IMR-90 (cell line): ENCODE data around the gene DGKD. TPM values are rescaled to one million over a fixed set of nuclear protein-coding genes. Genes with fewer than 3 reads are reported as not detected.

ENCODE experiments used
- ATAC-seq: fragments of 200-7000 bp; cut with Tn5 transposase; 2 replicates; pipeline ENCODE4 v1.9.1; 2020; ENCODE audit warnings: low read depth, mild to moderate bottlenecking, moderate library complexity
- BruUV-seq: library from RNA; stranded (reverse); fragments of 400-500 nt; replicated peaks from 2 replicates; lab custom pipeline; 2021; lab: Mats Ljungman, UMichigan
- CTCF ChIA-PET: fragments of 300-600 bp; formaldehyde crosslinking; extraction: SDS; loops from one replicate; lab custom pipeline; 2021; ENCODE audit warnings: antibody characterized with exemption; lab: Yijun Ruan, JAX
- POLR2A ChIA-PET: fragments of 300-600 bp; sonication (Branson Sonifier 250); formaldehyde crosslinking; loops from one replicate; lab custom pipeline; 2022; ENCODE audit warnings: antibody characterized with exemption; ENCODE audit not compliant: unreplicated experiment; lab: Charles Lee
- DNase-seq: peaks from one replicate; pipeline ENCODE4 v3.0.0; 2013
- H2AFZ ChIP-seq: replicated peaks from 2 replicates; pipeline ENCODE3; 2013; ENCODE audit warnings: low read length, mild to moderate bottlenecking; ENCODE audit not compliant: poor library complexity
- H2AK5ac ChIP-seq: 2 replicates; pipeline ENCODE4 v1.6.1; 2013; ENCODE audit warnings: low read depth, low read length, inconsistent platforms
- H2AK9ac ChIP-seq: replicated peaks from 2 replicates; pipeline ENCODE3; 2013; ENCODE audit warnings: mild to moderate bottlenecking, low read depth, low read length, moderate library complexity; ENCODE audit not compliant: poor library complexity
- H2BK120ac ChIP-seq: 2 replicates; pipeline ENCODE4 v1.6.1; 2013; ENCODE audit warnings: low read depth, low read length, inconsistent platforms
- H2BK15ac ChIP-seq: 3 replicates; pipeline ENCODE4 v1.6.1; 2013; ENCODE audit warnings: low read depth, low read length, inconsistent platforms
- H2BK20ac ChIP-seq: 2 replicates; pipeline ENCODE4 v1.6.1; 2013; ENCODE audit warnings: low read depth, mild to moderate bottlenecking, inconsistent platforms, low read length, moderate library complexity
- H2BK5ac ChIP-seq: 2 replicates; pipeline ENCODE4 v1.6.1; 2013; ENCODE audit warnings: mild to moderate bottlenecking, low read depth, low read length, inconsistent platforms; ENCODE audit not compliant: poor library complexity, severe bottlenecking
- H3K14ac ChIP-seq: replicated peaks from 2 replicates; pipeline ENCODE4 v1.6.1; 2013; ENCODE audit warnings: low read depth, low read length, inconsistent platforms
- H3K18ac ChIP-seq: 2 replicates; pipeline ENCODE4 v1.6.1; 2013; ENCODE audit warnings: low read depth, low read length, control low read depth
- H3K23ac ChIP-seq: 2 replicates; pipeline ENCODE4 v1.6.1; 2013; ENCODE audit warnings: low read depth, low read length, inconsistent platforms
- H3K27ac ChIP-seq: 2 replicates; pipeline ENCODE4 v1.5.1; 2013; ENCODE audit warnings: mild to moderate bottlenecking, control low read depth, low read length; ENCODE audit not compliant: insufficient read depth
- H3K27me3 ChIP-seq: 2 replicates; pipeline ENCODE4 v1.6.1; 2013; ENCODE audit warnings: low read length; ENCODE audit not compliant: control insufficient read depth, insufficient read depth
- H3K36me3 ChIP-seq: 2 replicates; pipeline ENCODE4 v1.6.1; 2013; ENCODE audit warnings: low read length, mixed read lengths; ENCODE audit not compliant: control insufficient read depth, insufficient read depth
- H3K4ac ChIP-seq: 2 replicates; pipeline ENCODE4 v1.6.1; 2013; ENCODE audit warnings: low read depth, low read length, inconsistent platforms
- H3K4me1 ChIP-seq: 2 replicates; pipeline ENCODE4 v1.6.1; 2013; ENCODE audit warnings: low read length, mixed read lengths; ENCODE audit not compliant: control insufficient read depth, insufficient read depth
- H3K4me2 ChIP-seq: 2 replicates; pipeline ENCODE4 v1.6.1; 2013; ENCODE audit warnings: low read depth, mild to moderate bottlenecking, control low read depth, low read length, moderate library complexity
- H3K4me3 ChIP-seq: 2 replicates; pipeline ENCODE4 v1.5.1; 2013; ENCODE audit warnings: low read depth, mild to moderate bottlenecking, control low read depth, low read length, moderate library complexity; ENCODE audit not compliant: insufficient read depth
- H3K56ac ChIP-seq: 2 replicates; pipeline ENCODE4 v1.6.1; 2013; ENCODE audit warnings: low read length, inconsistent platforms; ENCODE audit not compliant: insufficient read depth; ENCODE audit errors: extremely low read depth
- H3K79me1 ChIP-seq, 2 experiments: 2 replicates each; pipeline ENCODE4 v1.6.1; 2013; ENCODE audit warnings: low read length in 2 of 2, inconsistent platforms in 1 of 2, low read depth in 1 of 2
- H3K9ac ChIP-seq: 2 replicates; pipeline ENCODE4 v1.6.1; 2013; ENCODE audit warnings: low read depth, low read length, control low read depth
- H3K9me1 ChIP-seq: 2 replicates; pipeline ENCODE4 v1.6.1; 2013; ENCODE audit warnings: low read length, inconsistent platforms; ENCODE audit not compliant: insufficient read depth
- H3K9me3 ChIP-seq: 2 replicates; pipeline ENCODE4 v1.6.1; 2013; ENCODE audit warnings: low read length; ENCODE audit not compliant: control insufficient read depth, insufficient read depth
- H4K20me1 ChIP-seq: 2 replicates; pipeline ENCODE4 v1.6.1; 2013; ENCODE audit warnings: low read length, inconsistent platforms; ENCODE audit not compliant: insufficient read depth
- H4K5ac ChIP-seq: 2 replicates; pipeline ENCODE4 v1.6.1; 2013; ENCODE audit warnings: mild to moderate bottlenecking, low read depth, low read length, control low read depth
- H4K8ac ChIP-seq, 2 experiments: 2 replicates each; pipeline ENCODE4 v1.6.1; 2013; ENCODE audit warnings: low read depth in 2 of 2, low read length in 2 of 2, control low read depth in 1 of 2, inconsistent platforms in 1 of 2
- H4K91ac ChIP-seq: 2 replicates; pipeline ENCODE4 v1.6.1; 2013; ENCODE audit warnings: low read depth, low read length, inconsistent platforms; ENCODE audit not compliant: insufficient read depth
- BHLHE40 ChIP-seq: fragments of 150-350 bp; IDR thresholded peaks from 2 replicates; pipeline ENCODE4 v1.6.1; 2016; ENCODE audit warnings: mild to moderate bottlenecking, low read depth, low read length
- FOS ChIP-seq: fragments of 150-350 bp; IDR thresholded peaks from 2 replicates; pipeline ENCODE4 v1.6.1; 2016; ENCODE audit warnings: low read depth, low read length
- MAFK ChIP-seq: IDR thresholded peaks from 2 replicates; pipeline ENCODE4 v1.6.1; 2012; ENCODE audit warnings: low read depth, low read length, improper control_type of control experiment
- WGBS, 2 experiments: methylation state at CpG; one replicate each; pipeline versions ENCODE4 v1.1.5 to v1.1.7; 2013; ENCODE audit warnings: missing lambda C conversion rate in 2 of 2; ENCODE audit not compliant: insufficient read length in 1 of 2; ENCODE audit errors: extremely low coverage in 2 of 2; 5-methylcytosine and 5-hydroxymethylcytosine counted together
- dilution Hi-C: fragments of 300-500 bp; cut with HindIII; formaldehyde crosslinking; loops from one replicate; pipeline ENCODE4 v1.14.3; 2018; ENCODE audit warnings: low sequenced_read_pairs; ENCODE audit not compliant: unreplicated experiment
- in situ Hi-C: fragments of 300-500 bp; cut with MboI; formaldehyde crosslinking; loops from 3 replicates; pipeline ENCODE4 v1.14.3; 2019; ENCODE audit warnings: low sequenced_read_pairs, inconsistent platforms, mixed read lengths
- intact Hi-C: fragments of 100-400 bp; cut with micrococcal nuclease; formaldehyde crosslinking; loops from 2 replicates; pipeline ENCODE4 v1.10.0; 2022
- polyA plus RNA-seq, 3 experiments: library from polyadenylated mRNA; depleted of rRNA; stranded (reverse); fragments of >200 nt; gene quantifications; 2 replicates each; pipeline ENCODE4 v1.2.3, GENCODE V29; 2012; ENCODE audit warnings: low replicate concordance in 1 of 3
- total RNA-seq: library from RNA; depleted of rRNA; stranded (reverse); fragments of >200 nt; gene quantifications from 2 replicates; pipeline ENCODE4 v1.2.3, GENCODE V29; 2012
- TF ChIP-seq, protein P1 (sequence below): fragments of 150-350 bp; IDR thresholded peaks from 2 replicates; pipeline ENCODE4 v1.6.1; 2017; ENCODE audit warnings: mild to moderate bottlenecking, antibody characterized with exemption, low read length, low read depth

DGKD gene
- total and polyA plus RNA-seq, 2 of the 4 experiments (the other 2 are of a cell fraction): 6.5 to 10.1 TPM

GRCh38 chr2:233489143-233489542 lies 134.8 kb downstream of the DGKD start:
- Histone ChIP-seq H3K27ac (no peak overlapping the region; the same call in 1 of the 2 replicates), H3K9me3 (no peaks in the 10 kb centered on the region), H2AFZ (peak overlapping the region; percentile 56), H2BK20ac (peak overlapping the region; percentile 96), H2BK15ac (peak overlapping the region; percentile 97; the same call in 2 of the 3 replicates), H2BK120ac (peak overlapping the region; percentile 92), H3K9me1 (peaks cover 18% of the 10 kb centered on the region), H3K9ac (no peak overlapping the region), H3K56ac (no peak overlapping the region), H4K91ac (peak overlapping the region; percentile 79), H4K5ac (peak overlapping the region; percentile 59; the same call in 1 of the 2 replicates), H4K20me1 (no peaks in the 10 kb centered on the region; the same call in 1 of the 2 replicates), H3K4ac (peak overlapping the region; percentile 96), H3K4me3 (no peak overlapping the region), H4K8ac (peak overlapping the region; percentile 46 to 74; a peak in 3 of 4 replicates), H3K4me2 (no peak overlapping the region), H3K79me1 (peaks cover 0 to 4% of the 10 kb centered on the region in 2 experiments; a peak in 1 of 4 replicates), H3K36me3 (peaks cover 19% of the 10 kb centered on the region), H3K27me3 (no peaks in the 10 kb centered on the region), H2AK9ac (peak overlapping the region; percentile 68), H2BK5ac (peak overlapping the region; percentile 88), H3K4me1 (peaks cover 20% of the 10 kb centered on the region), H2AK5ac (peak overlapping the region; percentile 98), H3K14ac (peak overlapping the region; percentile 96), H3K23ac (peak overlapping the region; percentile 31; the same call in 1 of the 2 replicates), H3K18ac (peak overlapping the region; percentile 93)
- ChIA-PET CTCF (interaction anchor here (0.6 kb wide), 1 partner anchor 851 kb away, joined by 7 read pairs; no protein-coding TSS in a partner anchor), POLR2A (no interaction called here)
- BruUV-seq: no TSS peak
- ATAC-seq (no peak), DNase-seq (no peak)
- WGBS, 2 experiments: 81% methylated on average over 4 of the region's 10 CpGs; no CpG with 5 or more reads in 1 of the 2 experiments
- TF ChIP-seq FOS (no peak), MAFK (no peak), BHLHE40 (no peak)
- TF ChIP-seq, protein P1, sequence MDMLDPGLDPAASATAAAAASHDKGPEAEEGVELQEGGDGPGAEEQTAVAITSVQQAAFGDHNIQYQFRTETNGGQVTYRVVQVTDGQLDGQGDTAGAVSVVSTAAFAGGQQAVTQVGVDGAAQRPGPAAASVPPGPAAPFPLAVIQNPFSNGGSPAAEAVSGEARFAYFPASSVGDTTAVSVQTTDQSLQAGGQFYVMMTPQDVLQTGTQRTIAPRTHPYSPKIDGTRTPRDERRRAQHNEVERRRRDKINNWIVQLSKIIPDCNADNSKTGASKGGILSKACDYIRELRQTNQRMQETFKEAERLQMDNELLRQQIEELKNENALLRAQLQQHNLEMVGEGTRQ: no peak
- in situ Hi-C loops (no loop called here), dilution Hi-C loops (no loop called here), intact Hi-C loops (no loop called here)
